DND-41 (cell line): ENCODE measurements around the gene EPHA8.
A peak's percentile ranks its signal among the peaks of the same experiment; 100 is the strongest.

Experiments
- CTCF ChIP-seq: IDR thresholded peaks from 2 replicates; pipeline ENCODE4 v1.5.1; 2012; ENCODE audit warnings: borderline replicate concordance, low read length, moderate library complexity, mild to moderate bottlenecking; ENCODE audit not compliant: poor library complexity, severe bottlenecking; ENCODE audit errors: extremely low read depth
- EZH2 ChIP-seq: IDR thresholded peaks from 3 replicates; pipeline ENCODE4 v1.6.1; 2012; ENCODE audit warnings: borderline replicate concordance, low read depth, mild to moderate bottlenecking, moderate library complexity, low read length, inconsistent platforms; ENCODE audit not compliant: severe bottlenecking

- TF ChIP-seq CTCF = peak; percentile 92
- no peak for TF ChIP-seq EZH2
Observed at GRCh38 chr1:22641906-22642636, 78.8 kb downstream of the EPHA8 start.
